Cardiac fibroblast (primary cell): Measurements from ENCODE around the gene LRRC41.
"Not testable (repeated sequence)": the region's sequence is repeated elsewhere in the genome, so short reads cannot be mapped to it uniquely, and the experiment has no call there.

ENCODE experiments used
- DNase-seq, 2 donors: peaks; one replicate each; pipeline versions ENCODE4 v3.0.0 to v3.0.0-alpha.2; 2010; ENCODE audit warnings: low read depth in 2 of 2
- H3K4me3 ChIP-seq, 2 donors: replicated peaks in 1 of 2; 1 replicate in 1 of 2; 2 replicates in 1 of 2; pipeline ENCODE4 v1.5.1; 2011; ENCODE audit warnings: low read depth in 2 of 2, low read length in 2 of 2, mild to moderate bottlenecking in 2 of 2, moderate library complexity in 1 of 2
- CTCF ChIP-seq: IDR thresholded peaks from one replicate; pipeline ENCODE4 v1.5.1; 2011; ENCODE audit warnings: low read depth, mild to moderate bottlenecking, low read length, inconsistent platforms

The LRRC41 gene

GRCh38 chr1:46236882-46237281 is 66.5 kb downstream of the LRRC41 start:
- H3K4me3 ChIP-seq = no peak overlapping the region
- TF ChIP-seq CTCF = no peak
- no peak for DNase-seq

DNA sequence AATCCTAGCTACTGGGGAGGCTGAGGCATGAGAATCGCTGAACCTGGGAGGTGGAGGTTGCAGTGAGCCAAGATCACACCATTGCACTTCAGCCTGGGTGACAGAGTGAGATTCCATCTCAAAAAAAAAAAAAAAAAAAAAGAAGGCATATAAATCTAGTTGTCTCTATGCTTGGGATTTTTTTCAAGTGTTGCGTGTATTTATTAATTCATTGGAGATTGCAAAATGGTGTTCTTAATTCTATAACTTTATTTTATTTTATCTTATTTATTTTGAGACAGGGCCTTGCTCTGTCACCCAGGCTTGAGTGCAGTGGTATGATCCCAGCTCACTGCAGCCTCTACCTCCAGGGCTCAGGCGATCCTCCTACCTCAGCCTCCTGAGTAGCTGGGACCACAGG is 72.2 kb downstream of the LRRC41 start:
- DNase-seq, H3K4me3 ChIP-seq: not testable (repeated sequence)
